A549 (cell line): Measurements from ENCODE around the gene CNBP. TPM values are rescaled to one million over a fixed set of nuclear protein-coding genes. Genes with fewer than 3 reads are reported as not detected.

ENCODE experiments used
- ATAC-seq, 2 experiments: fragments of 200-7000 bp in 1 of 2; fragments of >200 bp in 1 of 2; cut with Nextera tagmentation in 1 of 2; cut with Tn5 transposase in 1 of 2; 3 replicates each; pipeline versions ENCODE4 v1.8.0 to v1.9.1; 2018 to 2020; ENCODE audit warnings: mild to moderate bottlenecking in 1 of 2, moderate library complexity in 1 of 2
- CTCF ChIA-PET: fragments of 300-600 bp; sonication (Branson Sonifier 250); formaldehyde crosslinking; extraction: SDS; loops from one replicate; lab custom pipeline; 2021; ENCODE audit warnings: antibody characterized with exemption, inconsistent platforms; lab: Yijun Ruan, JAX
- POLR2A ChIA-PET: fragments of 350-600 bp; formaldehyde crosslinking; extraction: SDS; loops from one replicate; lab custom pipeline; 2021; ENCODE audit warnings: antibody characterized with exemption, inconsistent platforms; lab: Yijun Ruan, JAX
- DNase-seq, 2 experiments: peaks; one replicate each; pipeline versions ENCODE4 v3.0.0 to v3.0.0-alpha.2; 2011 to 2016; ENCODE audit warnings: low read depth in 1 of 2, low spot score in 1 of 2
- FAIRE-seq: peaks from 2 replicates; lab custom pipeline; 2011; peaks lifted over from hg19 to GRCh38; lab: Jason Lieb, UNC
- H3K27ac ChIP-seq, 2 experiments: fragments of >200 bp; sonication (Bioruptor Twin); formaldehyde crosslinking; 3 replicates each; pipeline ENCODE4 v1.5.1; 2016 to 2017
- H3K4me1 ChIP-seq: fragments of >200 bp; sonication (Bioruptor Twin); formaldehyde crosslinking; 3 replicates; pipeline ENCODE4 v1.6.1; 2016
- H3K4me2 ChIP-seq: fragments of >200 bp; sonication (Bioruptor Twin); formaldehyde crosslinking; 3 replicates; pipeline ENCODE4 v1.6.1; 2016
- H3K4me3 ChIP-seq: fragments of >200 bp; sonication (Bioruptor Twin); formaldehyde crosslinking; 3 replicates; pipeline ENCODE4 v1.5.1; 2016
- H3K9me3 ChIP-seq: fragments of >200 bp; sonication (Bioruptor Twin); formaldehyde crosslinking; 3 replicates; pipeline ENCODE4 v1.6.1; 2016
- BHLHE40 ChIP-seq: IDR thresholded peaks from 2 replicates; pipeline ENCODE4 v1.6.1; 2012; ENCODE audit warnings: low read depth, low read length, inconsistent platforms
- CBX8 ChIP-seq: fragments of 200-600 bp; sonication (generic); IDR thresholded peaks from 2 replicates; pipeline ENCODE4 v1.6.1; 2016
- EHMT2 ChIP-seq: fragments of 200-600 bp; sonication (generic); IDR thresholded peaks from 2 replicates; pipeline ENCODE4 v1.6.1; 2016; ENCODE audit warnings: antibody characterized with exemption, low read depth, mild to moderate bottlenecking, moderate library complexity
- EP300 ChIP-seq, 2 experiments: fragments of >200 bp; sonication (Bioruptor Twin); formaldehyde crosslinking; IDR thresholded peaks; 2 replicates in 1 of 2; 3 replicates in 1 of 2; pipeline ENCODE4 v1.6.1; 2016 to 2017
- FOXS1 ChIP-seq: fragments of 250-450 bp; sonication (Bioruptor Pico); IDR thresholded peaks from 2 replicates; pipeline ENCODE4 v1.5.0; 2020; ENCODE audit warnings: mild to moderate bottlenecking, moderate library complexity
- HDAC2 ChIP-seq: fragments of 200-600 bp; sonication (generic); IDR thresholded peaks from 2 replicates; pipeline ENCODE4 v1.6.1; 2016
- HOXA7 ChIP-seq: fragments of 250-450 bp; sonication (Bioruptor Pico); IDR thresholded peaks from 2 replicates; pipeline ENCODE4 v1.5.0; 2020; ENCODE audit warnings: mild to moderate bottlenecking, moderate library complexity
- JUN ChIP-seq, 2 experiments: fragments of >200 bp; sonication (Bioruptor Twin); formaldehyde crosslinking; IDR thresholded peaks; 2 replicates in 1 of 2; 3 replicates in 1 of 2; pipeline ENCODE4 v1.6.1; 2016 to 2017
- KDM5A ChIP-seq: fragments of 200-600 bp; sonication (generic); IDR thresholded peaks from 2 replicates; pipeline ENCODE4 v1.6.1; 2016; ENCODE audit warnings: antibody characterized with exemption, mild to moderate bottlenecking
- NFE2L2 ChIP-seq: fragments of 150-350 bp; conservative IDR thresholded peaks from 2 replicates; pipeline ENCODE4 v1.6.1; 2014; ENCODE audit warnings: low read length
- POLR2AphosphoS2 ChIP-seq: conservative IDR thresholded peaks from 2 replicates; pipeline ENCODE4 v1.6.1; 2012; ENCODE audit warnings: low read length, improper control_type of control experiment, inconsistent platforms
- RARB ChIP-seq: fragments of 250-450 bp; sonication (Bioruptor Pico); IDR thresholded peaks from 2 replicates; pipeline ENCODE4 v1.8.0; 2021; ENCODE audit warnings: mild to moderate bottlenecking, moderate library complexity
- SMC3 ChIP-seq: fragments of >200 bp; sonication (Bioruptor Twin); formaldehyde crosslinking; IDR thresholded peaks from 3 replicates; pipeline ENCODE4 v1.6.1; 2018; ENCODE audit warnings: inconsistent platforms
- SREBF2 ChIP-seq: fragments of 450-650 bp; IDR thresholded peaks from 2 replicates; pipeline ENCODE4 v1.6.1; 2014; ENCODE audit warnings: mild to moderate bottlenecking, moderate library complexity
- TFCP2L1 ChIP-seq: fragments of 250-450 bp; sonication (Bioruptor Pico); IDR thresholded peaks from 2 replicates; pipeline ENCODE4 v1.5.0; 2021; ENCODE audit warnings: mild to moderate bottlenecking
- ZNF302 ChIP-seq: fragments of 250-450 bp; sonication (Bioruptor Pico); IDR thresholded peaks from 2 replicates; pipeline ENCODE4 v1.9.0; 2021; ENCODE audit warnings: inconsistent platforms, mild to moderate bottlenecking, moderate library complexity
- ZSCAN20 ChIP-seq: fragments of 250-450 bp; sonication (Bioruptor Pico); IDR thresholded peaks from 2 replicates; pipeline ENCODE4 v1.8.0; 2022; ENCODE audit warnings: mild to moderate bottlenecking, moderate library complexity
- WGBS: methylation state at CpG from one replicate; pipeline ENCODE4 v1.1.6; 2017; ENCODE audit errors: missing lambda C conversion rate; 5-methylcytosine and 5-hydroxymethylcytosine counted together
- polyA plus RNA-seq, 4 experiments: library from polyadenylated mRNA; depleted of rRNA in 3 of 4; stranded (reverse); fragments of >200 nt; fragmentation: RNase III in 1 of 4; extraction: RNeasy Plus Mini Kit Qiagen cat#74134 plus additional on column Dnase treatment in 1 of 4; gene quantifications; 2 replicates in 3 of 4; 3 replicates in 1 of 4; pipeline ENCODE4 v1.2.3, GENCODE V29; 2011 to 2017
- TF ChIP-seq, protein P1 (sequence below): fragments of >200 bp; sonication (Bioruptor Twin); formaldehyde crosslinking; IDR thresholded peaks from 3 replicates; pipeline ENCODE4 v1.5.1; 2016
- TF ChIP-seq, protein P2 (sequence below): IDR thresholded peaks from 2 replicates; pipeline ENCODE4 v1.6.1; 2012; ENCODE audit warnings: low read depth, borderline replicate concordance
- TF ChIP-seq, protein P3 (sequence below): fragments of 200-600 bp; sonication (generic); IDR thresholded peaks from 2 replicates; pipeline ENCODE4 v1.6.1; 2016; ENCODE audit warnings: antibody characterized with exemption, mild to moderate bottlenecking, moderate library complexity

CNBP gene
- polyA plus RNA-seq, 2 of the 4 experiments (the other 2 are of a cell fraction) = 312 to 365 TPM

DNA sequence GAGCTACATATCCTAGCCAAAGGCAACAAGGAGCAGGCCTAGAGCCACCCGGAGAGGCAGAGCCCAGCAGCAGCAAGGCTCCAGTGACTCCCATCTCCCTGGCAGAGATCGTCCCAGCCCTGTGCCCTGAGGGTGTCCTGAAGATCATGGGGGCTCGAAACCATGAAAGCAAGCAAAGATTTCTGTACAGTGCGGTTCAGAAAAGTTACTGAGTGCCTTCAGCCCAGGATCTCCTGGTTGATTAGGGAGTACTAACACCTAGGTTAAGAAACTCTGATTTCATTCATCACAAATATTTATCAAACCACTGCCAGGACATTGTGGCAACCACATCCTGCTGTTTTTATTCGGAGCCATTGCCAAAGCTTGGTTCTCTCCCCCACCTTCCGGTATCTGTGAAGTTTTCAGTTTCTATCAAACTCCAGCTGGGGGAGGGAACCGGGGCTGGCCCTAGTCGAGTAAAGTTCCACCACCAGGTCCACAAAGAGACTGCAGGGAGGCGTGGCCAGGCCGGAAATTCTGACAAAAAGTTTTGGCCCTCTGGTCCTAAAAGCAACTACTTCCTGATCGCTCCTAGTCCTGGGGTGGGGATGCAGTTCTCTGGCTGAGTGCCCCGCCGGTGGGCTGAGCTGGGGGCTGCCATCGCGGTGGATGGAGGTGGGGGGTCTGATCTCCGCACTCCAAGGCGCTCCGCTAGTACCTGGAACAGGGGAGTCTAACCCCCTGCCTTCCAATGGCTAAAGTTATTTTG is 63.3 kb downstream of the CNBP start:
- peak; percentile 63 to 72; a peak in 5 of 6 replicates for ATAC-seq
- FAIRE-seq = no peak
- peak overlapping the region; percentile 61 for H3K4me3 ChIP-seq
- peak overlapping the region; percentile 97 for H3K4me2 ChIP-seq
- H3K9me3 ChIP-seq = no peaks in the 10 kb centered on the region
- H3K27ac ChIP-seq = peak overlapping the region; percentile 73 to 91
- ChIA-PET CTCF (interaction anchor here (0.7 to 5.3 kb wide), 5 partner anchors 8 to 150 kb away, joined by 3 to 25 read pairs (median 4); no protein-coding TSS in a partner anchor), POLR2A (interaction anchor here (1.3 to 2.0 kb wide), 2 partner anchors 9 to 67 kb away, joined by 6 to 7 read pairs; no protein-coding TSS in a partner anchor)
- TF ChIP-seq HDAC2 (no peak), KDM5A (no peak)
- TF ChIP-seq, protein P1, sequence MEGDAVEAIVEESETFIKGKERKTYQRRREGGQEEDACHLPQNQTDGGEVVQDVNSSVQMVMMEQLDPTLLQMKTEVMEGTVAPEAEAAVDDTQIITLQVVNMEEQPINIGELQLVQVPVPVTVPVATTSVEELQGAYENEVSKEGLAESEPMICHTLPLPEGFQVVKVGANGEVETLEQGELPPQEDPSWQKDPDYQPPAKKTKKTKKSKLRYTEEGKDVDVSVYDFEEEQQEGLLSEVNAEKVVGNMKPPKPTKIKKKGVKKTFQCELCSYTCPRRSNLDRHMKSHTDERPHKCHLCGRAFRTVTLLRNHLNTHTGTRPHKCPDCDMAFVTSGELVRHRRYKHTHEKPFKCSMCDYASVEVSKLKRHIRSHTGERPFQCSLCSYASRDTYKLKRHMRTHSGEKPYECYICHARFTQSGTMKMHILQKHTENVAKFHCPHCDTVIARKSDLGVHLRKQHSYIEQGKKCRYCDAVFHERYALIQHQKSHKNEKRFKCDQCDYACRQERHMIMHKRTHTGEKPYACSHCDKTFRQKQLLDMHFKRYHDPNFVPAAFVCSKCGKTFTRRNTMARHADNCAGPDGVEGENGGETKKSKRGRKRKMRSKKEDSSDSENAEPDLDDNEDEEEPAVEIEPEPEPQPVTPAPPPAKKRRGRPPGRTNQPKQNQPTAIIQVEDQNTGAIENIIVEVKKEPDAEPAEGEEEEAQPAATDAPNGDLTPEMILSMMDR = no peak
- TF ChIP-seq, protein P2, sequence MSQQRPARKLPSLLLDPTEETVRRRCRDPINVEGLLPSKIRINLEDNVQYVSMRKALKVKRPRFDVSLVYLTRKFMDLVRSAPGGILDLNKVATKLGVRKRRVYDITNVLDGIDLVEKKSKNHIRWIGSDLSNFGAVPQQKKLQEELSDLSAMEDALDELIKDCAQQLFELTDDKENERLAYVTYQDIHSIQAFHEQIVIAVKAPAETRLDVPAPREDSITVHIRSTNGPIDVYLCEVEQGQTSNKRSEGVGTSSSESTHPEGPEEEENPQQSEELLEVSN = no peak
- peaks cover 37% of the 10 kb centered on the region for H3K4me1 ChIP-seq
- peak; percentile 67 to 89 for DNase-seq
- WGBS = 9% methylated on average over 6 of the region's 18 CpGs

DNA sequence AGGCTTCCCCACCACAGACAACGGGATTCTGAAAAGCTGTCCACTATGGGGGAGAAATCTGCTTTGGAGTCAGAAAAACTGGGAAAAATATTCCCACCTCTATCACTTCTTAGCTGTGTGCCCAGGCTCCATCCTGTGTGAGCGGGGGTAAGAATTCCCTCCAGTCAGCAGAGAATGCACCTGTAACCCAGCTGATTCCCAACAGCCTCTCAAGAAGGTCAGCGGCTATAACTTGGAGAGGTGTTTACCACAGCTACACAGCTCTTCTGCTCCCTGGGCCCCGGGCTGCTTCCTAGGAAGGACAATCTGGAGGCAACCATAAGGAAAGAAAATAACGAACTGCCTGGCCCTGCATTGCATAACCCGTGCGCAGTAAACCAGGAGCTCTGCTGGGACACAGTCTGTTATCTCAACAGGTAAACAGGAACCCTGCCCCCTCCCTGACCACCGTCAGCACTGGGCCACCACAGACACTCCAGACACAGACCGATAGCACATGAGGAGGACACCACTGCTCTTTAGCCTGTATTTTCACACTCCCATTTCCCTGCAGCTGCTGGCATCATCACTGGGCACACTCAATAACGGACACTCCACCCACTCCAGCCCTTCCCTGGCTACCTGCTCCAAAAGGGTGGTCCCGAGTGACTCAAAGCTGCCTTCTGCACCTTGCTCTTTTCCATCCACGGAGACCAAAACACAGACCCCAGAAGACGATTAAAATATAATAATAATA is 64.2 kb downstream of the CNBP start:
- Histone ChIP-seq H3K4me3 (peak overlapping the region; percentile 61), H3K27ac (peak overlapping the region; percentile 73 to 91; a peak in 4 of 6 replicates), H3K4me2 (peak overlapping the region; percentile 97), H3K4me1 (peaks cover 37% of the 10 kb centered on the region), H3K9me3 (no peaks in the 10 kb centered on the region)
- FAIRE-seq (no peak), DNase-seq (no peak), ATAC-seq (no peak)
- ChIA-PET POLR2A (no interaction called here), CTCF (interaction anchor here (0.6 to 5.3 kb wide), 5 partner anchors 10 to 255 kb away, joined by 3 to 25 read pairs (median 4); no protein-coding TSS in a partner anchor)
- TF ChIP-seq ZSCAN20 (CRISPR knock-in tag) (no peak), KDM5A (no peak)
- WGBS = 82% methylated on average over 13 of the region's 13 CpGs

DNA sequence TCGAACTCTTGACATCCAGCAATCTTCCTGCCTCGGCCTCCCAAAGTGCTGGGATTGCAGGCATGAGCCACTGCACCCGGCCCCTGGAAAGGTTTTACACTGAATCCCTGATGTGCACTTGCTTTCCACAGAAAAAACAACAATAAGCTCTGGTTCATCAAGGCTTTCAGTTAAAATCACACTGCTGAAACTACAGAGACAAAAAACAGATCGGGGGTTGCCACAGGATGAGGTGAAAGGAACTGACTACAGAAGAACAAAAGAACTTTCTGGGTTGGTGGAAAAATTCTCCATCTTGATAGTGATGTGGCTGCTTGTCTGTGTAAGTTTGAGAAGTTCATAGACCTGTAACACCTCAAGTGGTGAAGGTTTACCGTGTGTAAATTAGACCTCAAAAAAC is 65.0 kb downstream of the CNBP start:
- FAIRE-seq = no peak
- WGBS = 80% methylated on average over 5 of the region's 5 CpGs
- no peak overlapping the region for H3K4me2 ChIP-seq
- TF ChIP-seq CBX8 (no peak), SREBF2 (no peak), POLR2AphosphoS2 (no peak), HOXA7 (no peak), EP300 (IDR thresholded peaks at IDR 0.05) (no peak), ZNF302 (CRISPR knock-in tag) (no peak), RARB (CRISPR knock-in tag) (no peak), NFE2L2 (no peak), EHMT2 (no peak), BHLHE40 (no peak), JUN (IDR thresholded peaks at IDR 0.05) (no peak), TFCP2L1 (CRISPR knock-in tag) (no peak), SMC3 (no peak), FOXS1 (CRISPR knock-in tag) (no peak)
- TF ChIP-seq, protein P3, sequence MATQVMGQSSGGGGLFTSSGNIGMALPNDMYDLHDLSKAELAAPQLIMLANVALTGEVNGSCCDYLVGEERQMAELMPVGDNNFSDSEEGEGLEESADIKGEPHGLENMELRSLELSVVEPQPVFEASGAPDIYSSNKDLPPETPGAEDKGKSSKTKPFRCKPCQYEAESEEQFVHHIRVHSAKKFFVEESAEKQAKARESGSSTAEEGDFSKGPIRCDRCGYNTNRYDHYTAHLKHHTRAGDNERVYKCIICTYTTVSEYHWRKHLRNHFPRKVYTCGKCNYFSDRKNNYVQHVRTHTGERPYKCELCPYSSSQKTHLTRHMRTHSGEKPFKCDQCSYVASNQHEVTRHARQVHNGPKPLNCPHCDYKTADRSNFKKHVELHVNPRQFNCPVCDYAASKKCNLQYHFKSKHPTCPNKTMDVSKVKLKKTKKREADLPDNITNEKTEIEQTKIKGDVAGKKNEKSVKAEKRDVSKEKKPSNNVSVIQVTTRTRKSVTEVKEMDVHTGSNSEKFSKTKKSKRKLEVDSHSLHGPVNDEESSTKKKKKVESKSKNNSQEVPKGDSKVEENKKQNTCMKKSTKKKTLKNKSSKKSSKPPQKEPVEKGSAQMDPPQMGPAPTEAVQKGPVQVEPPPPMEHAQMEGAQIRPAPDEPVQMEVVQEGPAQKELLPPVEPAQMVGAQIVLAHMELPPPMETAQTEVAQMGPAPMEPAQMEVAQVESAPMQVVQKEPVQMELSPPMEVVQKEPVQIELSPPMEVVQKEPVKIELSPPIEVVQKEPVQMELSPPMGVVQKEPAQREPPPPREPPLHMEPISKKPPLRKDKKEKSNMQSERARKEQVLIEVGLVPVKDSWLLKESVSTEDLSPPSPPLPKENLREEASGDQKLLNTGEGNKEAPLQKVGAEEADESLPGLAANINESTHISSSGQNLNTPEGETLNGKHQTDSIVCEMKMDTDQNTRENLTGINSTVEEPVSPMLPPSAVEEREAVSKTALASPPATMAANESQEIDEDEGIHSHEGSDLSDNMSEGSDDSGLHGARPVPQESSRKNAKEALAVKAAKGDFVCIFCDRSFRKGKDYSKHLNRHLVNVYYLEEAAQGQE = no peak
- TF ChIP-seq, all 56 proteins: peak for 0
- no peaks in the 10 kb centered on the region for H3K9me3 ChIP-seq
- peaks cover 37% of the 10 kb centered on the region for H3K4me1 ChIP-seq
- no peak for ATAC-seq
- no peak overlapping the region for H3K4me3 ChIP-seq
- ChIA-PET POLR2A (no interaction called here), CTCF (interaction anchor here (0.6 to 5.3 kb wide), 6 partner anchors 9 to 255 kb away, joined by 3 to 25 read pairs (median 4); no protein-coding TSS in a partner anchor)
- no peak for DNase-seq
- H3K27ac ChIP-seq = no peak overlapping the region
